Tibial nerve (tissue), 4 donors: ENCODE results near the gene STARD10.

Source experiments
- EP300 ChIP-seq, 2 donors: sonication (generic); formaldehyde crosslinking; IDR thresholded peaks; one replicate each; pipeline ENCODE4 v1.6.1; 2017; ENCODE audit warnings: antibody characterized with exemption in 2 of 2, mild to moderate bottlenecking in 1 of 2
- POLR2A ChIP-seq, 2 donors: fragments of 450-650 bp; IDR thresholded peaks; one replicate each; pipeline ENCODE4 v1.6.1; 2017; ENCODE audit warnings: antibody characterized with exemption in 2 of 2, mild to moderate bottlenecking in 2 of 2, moderate library complexity in 2 of 2
- TF ChIP-seq, protein P1 (sequence below), 5 experiments: fragments of 200-600 bp in 3 of 5; fragments of 450-650 bp in 2 of 5; sonication (generic) in 3 of 5; IDR thresholded peaks; one replicate each; pipeline ENCODE4 v1.5.1; 2016 to 2019; ENCODE audit warnings: antibody characterized with exemption in 5 of 5, mild to moderate bottlenecking in 3 of 5, moderate library complexity in 2 of 5

- TF ChIP-seq, protein P1, sequence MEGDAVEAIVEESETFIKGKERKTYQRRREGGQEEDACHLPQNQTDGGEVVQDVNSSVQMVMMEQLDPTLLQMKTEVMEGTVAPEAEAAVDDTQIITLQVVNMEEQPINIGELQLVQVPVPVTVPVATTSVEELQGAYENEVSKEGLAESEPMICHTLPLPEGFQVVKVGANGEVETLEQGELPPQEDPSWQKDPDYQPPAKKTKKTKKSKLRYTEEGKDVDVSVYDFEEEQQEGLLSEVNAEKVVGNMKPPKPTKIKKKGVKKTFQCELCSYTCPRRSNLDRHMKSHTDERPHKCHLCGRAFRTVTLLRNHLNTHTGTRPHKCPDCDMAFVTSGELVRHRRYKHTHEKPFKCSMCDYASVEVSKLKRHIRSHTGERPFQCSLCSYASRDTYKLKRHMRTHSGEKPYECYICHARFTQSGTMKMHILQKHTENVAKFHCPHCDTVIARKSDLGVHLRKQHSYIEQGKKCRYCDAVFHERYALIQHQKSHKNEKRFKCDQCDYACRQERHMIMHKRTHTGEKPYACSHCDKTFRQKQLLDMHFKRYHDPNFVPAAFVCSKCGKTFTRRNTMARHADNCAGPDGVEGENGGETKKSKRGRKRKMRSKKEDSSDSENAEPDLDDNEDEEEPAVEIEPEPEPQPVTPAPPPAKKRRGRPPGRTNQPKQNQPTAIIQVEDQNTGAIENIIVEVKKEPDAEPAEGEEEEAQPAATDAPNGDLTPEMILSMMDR (IDR thresholded peaks at IDR 0.05), result no peak
- TF ChIP-seq POLR2A (IDR thresholded peaks at IDR 0.05) (no peak), EP300 (IDR thresholded peaks at IDR 0.05) (no peak)
Measured at GRCh38 chr11:72798361-72798760, 4.5 kb upstream of the STARD10 start.
